ENCODE results near the gene BUB1. TPM values are rescaled to one million over a fixed set of nuclear protein-coding genes. Genes with fewer than 3 reads are reported as not detected.
"Not testable (repeated sequence)": the region's sequence is repeated elsewhere in the genome, so short reads cannot be mapped to it uniquely, and the experiment has no call there.

The BUB1 gene
- total and polyA plus RNA-seq, 9 donors: 0.17 to 2.3 (median 0.74) TPM

- Histone ChIP-seq H3K27ac (no peak overlapping the region), H3K4me1 (ENCODE audit: insufficient read depth) (peaks cover 8% of the 10 kb centered on the region), H3K9me3 (no peaks in the 10 kb centered on the region), H3K36me3 (no peaks in the 10 kb centered on the region), H3K4me3 (no peak overlapping the region), H3K27me3 (no peaks in the 10 kb centered on the region)
- TF ChIP-seq CTCF (IDR thresholded peaks at IDR 0.05): no peak
- TF ChIP-seq EP300 (IDR thresholded peaks at IDR 0.05): no peak
- no peak for TF ChIP-seq POLR2A (IDR thresholded peaks at IDR 0.05)
- 92 to 95% (median 95%) methylated on average over 1 of the region's 1 CpG for WGBS, 3 donors
- intact Hi-C loops (cut with DNase I): no loop called here
- no peak for DNase-seq
Measured at GRCh38 chr2:110712737-110713136, 34.9 kb upstream of the BUB1 start.

- H3K4me1 ChIP-seq (ENCODE audit: insufficient read depth): no peaks in the 10 kb centered on the region
- intact Hi-C loops (cut with DNase I): no loop called here
- H3K4me3 ChIP-seq: no peak overlapping the region
- TF ChIP-seq CTCF (IDR thresholded peaks at IDR 0.05) (no peak), POLR2A (IDR thresholded peaks at IDR 0.05) (no peak)
- WGBS, 3 donors: 6 to 32% (median 28%) methylated on average over 1 of the region's 1 CpG
- no peak overlapping the region for H3K27ac ChIP-seq
- no peaks in the 10 kb centered on the region for H3K27me3 ChIP-seq
- no peaks in the 10 kb centered on the region for H3K36me3 ChIP-seq
- DNase-seq: no peak
- H3K9me3 ChIP-seq: no peaks in the 10 kb centered on the region
Measured at GRCh38 chr2:110708455-110708854, 30.6 kb upstream of the BUB1 start.

GRCh38 chr2:110707386-110707965, 29.6 kb upstream of the BUB1 start:
- H3K9me3 ChIP-seq: no peaks in the 10 kb centered on the region
- no peak overlapping the region for H3K4me3 ChIP-seq
- no peaks in the 10 kb centered on the region for H3K27me3 ChIP-seq
- no peak overlapping the region for H3K27ac ChIP-seq
- no peak for DNase-seq
- intact Hi-C loops (cut with DNase I): no loop called here
- H3K4me1 ChIP-seq (ENCODE audit: insufficient read depth): no peaks in the 10 kb centered on the region
- 59 to 68% (median 63%) methylated on average over 1 of the region's 1 CpG for WGBS, 3 donors
- TF ChIP-seq CTCF (IDR thresholded peaks at IDR 0.05): no peak
- TF ChIP-seq EP300 (IDR thresholded peaks at IDR 0.05): no peak
- no peak for TF ChIP-seq POLR2A (IDR thresholded peaks at IDR 0.05)
- no peaks in the 10 kb centered on the region for H3K36me3 ChIP-seq

GRCh38 chr2:110702514-110703380, 24.9 kb upstream of the BUB1 start:
- WGBS, 3 donors: 63 to 64% (median 64%) methylated on average over 2 of the region's 2 CpGs

GRCh38 chr2:110698253-110698652, 20.4 kb upstream of the BUB1 start:
- H3K9me3 ChIP-seq; H3K27ac ChIP-seq; DNase-seq; intact Hi-C loops (cut with DNase I); H3K36me3 ChIP-seq; H3K27me3 ChIP-seq; H3K4me3 ChIP-seq; H3K4me1 ChIP-seq (ENCODE audit: insufficient read depth): not testable (repeated sequence)
- WGBS, 3 donors: no CpG with 5 or more reads among the region's 6 CpGs

More at GRCh38 chr2:110702514-110703380, 24.9 kb upstream of the BUB1 start:
- H3K27ac ChIP-seq: no peak overlapping the region
- no peak overlapping the region for H3K4me3 ChIP-seq
- no peaks in the 10 kb centered on the region for H3K4me1 ChIP-seq (ENCODE audit: insufficient read depth)
- intact Hi-C loops (cut with DNase I): no loop called here
- no peaks in the 10 kb centered on the region for H3K9me3 ChIP-seq
- H3K27me3 ChIP-seq: no peaks in the 10 kb centered on the region
- DNase-seq: no peak
- TF ChIP-seq POLR2A (IDR thresholded peaks at IDR 0.05): no peak
- no peaks in the 10 kb centered on the region for H3K36me3 ChIP-seq

GRCh38 chr2:110695146-110695898, 17.5 kb upstream of the BUB1 start:
- H3K27ac ChIP-seq; H3K27me3 ChIP-seq; H3K9me3 ChIP-seq; intact Hi-C loops (cut with DNase I); H3K4me1 ChIP-seq (ENCODE audit: insufficient read depth); DNase-seq; H3K4me3 ChIP-seq; H3K36me3 ChIP-seq: not testable (repeated sequence)
- WGBS, 3 donors: 21 to 34% (median 34%) methylated on average over 5 of the region's 5 CpGs

Data from ovary (tissue), 9 donors.